Measurements from ENCODE around the gene PLA2G12A.
"Not testable (repeated sequence)": the region's sequence is repeated elsewhere in the genome, so short reads cannot be mapped to it uniquely, and the experiment has no call there.

PLA2G12A gene

DNA sequence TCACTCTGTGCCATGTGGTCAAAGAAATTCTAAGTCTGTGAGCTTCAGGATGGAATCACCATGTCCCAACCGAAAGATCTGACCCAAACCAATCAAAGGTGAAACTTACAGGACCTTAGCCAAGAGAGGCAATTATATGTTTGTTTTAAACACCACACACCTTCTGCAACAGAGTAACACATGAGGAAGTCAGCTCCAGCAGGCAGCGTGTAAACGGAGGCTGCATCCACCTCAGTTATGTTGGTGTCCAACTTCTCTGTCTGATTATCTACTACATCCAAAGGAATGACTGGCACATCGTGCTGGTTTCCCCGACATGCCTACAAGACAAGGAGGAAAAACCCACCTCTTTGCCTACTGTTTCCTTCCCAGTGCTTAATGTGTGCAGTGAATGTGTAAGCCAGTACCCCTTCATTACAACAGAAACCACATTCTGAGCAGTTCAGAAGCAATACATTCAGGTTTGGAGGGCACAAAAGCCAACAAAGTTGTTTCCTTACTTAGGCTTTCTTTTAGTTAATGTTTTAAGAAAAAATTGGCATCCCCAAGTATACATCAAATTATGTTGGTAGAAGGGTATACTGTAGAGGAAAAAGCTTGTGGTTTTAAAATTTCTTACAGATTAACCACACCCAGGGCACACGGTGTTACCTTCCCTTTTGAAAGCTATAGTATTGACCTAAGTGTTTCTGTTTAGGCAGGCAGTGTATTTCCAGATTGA is 39.0 kb downstream of the PLA2G12A start:
- peak; percentile 37 for DNase-seq (ENCODE audit: low read depth, low spot score)
- H3K4me3 ChIP-seq (ENCODE audit: low read length): no peak overlapping the region

DNA sequence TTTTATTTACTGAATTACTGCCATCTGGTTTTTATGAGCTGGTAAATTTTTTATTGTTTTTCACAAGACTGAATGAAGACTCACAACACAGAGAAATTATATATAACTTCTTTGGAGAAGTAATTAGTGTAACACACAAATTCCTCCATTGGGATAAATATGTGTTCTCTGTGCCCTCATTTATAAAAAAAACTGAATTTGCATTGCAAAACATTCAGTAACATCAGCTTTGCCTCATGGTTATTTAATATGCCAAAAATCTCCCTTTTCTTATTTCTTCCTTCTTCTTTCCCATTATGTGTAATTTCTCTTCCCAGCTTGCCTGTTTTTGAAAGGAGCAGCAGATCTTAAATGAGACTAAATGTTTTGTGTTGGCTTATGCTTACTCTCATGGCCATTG is 45.1 kb downstream of the PLA2G12A start:
- H3K4me3 ChIP-seq (ENCODE audit: low read length): no peak overlapping the region
- no peak for DNase-seq (ENCODE audit: low read depth, low spot score)

DNA sequence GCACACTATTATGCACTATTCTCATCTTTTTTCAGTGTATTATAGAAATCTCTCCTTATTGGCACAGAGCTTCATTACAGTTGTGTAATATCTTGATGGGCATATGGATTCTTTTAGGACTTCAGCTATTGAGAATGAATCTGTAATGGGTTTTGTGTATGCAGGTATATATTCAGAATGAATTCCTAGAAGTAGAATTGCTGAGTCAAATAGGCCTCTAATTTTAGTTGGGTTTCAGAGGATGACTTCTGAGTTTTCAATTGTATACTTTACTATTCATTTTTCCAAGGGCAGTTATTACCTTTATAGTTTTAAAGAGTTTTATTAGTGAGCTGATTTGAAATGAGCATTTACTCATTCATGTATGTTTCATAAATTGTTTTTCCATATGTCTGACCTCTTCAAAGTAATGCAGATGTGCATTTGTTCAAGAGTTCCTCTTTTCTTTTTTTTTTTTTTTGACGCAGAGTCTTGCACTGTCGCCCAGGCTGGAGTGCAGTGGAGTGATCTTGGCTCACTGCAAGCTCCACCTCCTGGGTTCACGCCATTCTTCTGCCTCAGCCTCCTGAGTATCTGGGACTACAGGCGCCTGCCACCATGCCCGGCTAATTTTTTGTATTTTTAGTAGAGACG is 46.1 kb downstream of the PLA2G12A start:
- H3K4me3 ChIP-seq (ENCODE audit: low read length): no peak overlapping the region
- no peak for DNase-seq (ENCODE audit: low read depth, low spot score)

DNA sequence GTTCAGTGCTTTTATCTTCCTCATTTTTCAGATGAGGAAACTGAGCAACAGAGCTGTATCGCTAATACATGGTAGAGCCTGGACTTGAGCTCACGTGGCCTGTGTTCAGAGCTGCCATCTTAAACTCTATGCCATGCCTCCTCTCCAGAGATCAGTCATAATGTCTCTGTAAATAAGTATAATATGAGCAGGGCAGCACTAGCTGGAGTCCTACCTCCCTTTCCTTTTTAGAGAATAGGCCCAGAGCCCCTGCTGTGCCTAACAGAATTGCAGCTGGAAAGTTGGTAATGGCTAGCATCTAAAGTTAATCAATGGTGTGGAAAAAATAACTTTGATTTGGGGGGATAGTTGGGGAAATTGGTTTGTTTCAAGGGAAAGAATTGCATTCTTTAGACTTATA is 47.0 kb downstream of the PLA2G12A start:
- no peak for DNase-seq (ENCODE audit: low read depth, low spot score)
- no peak overlapping the region for H3K4me3 ChIP-seq (ENCODE audit: low read length)

DNA sequence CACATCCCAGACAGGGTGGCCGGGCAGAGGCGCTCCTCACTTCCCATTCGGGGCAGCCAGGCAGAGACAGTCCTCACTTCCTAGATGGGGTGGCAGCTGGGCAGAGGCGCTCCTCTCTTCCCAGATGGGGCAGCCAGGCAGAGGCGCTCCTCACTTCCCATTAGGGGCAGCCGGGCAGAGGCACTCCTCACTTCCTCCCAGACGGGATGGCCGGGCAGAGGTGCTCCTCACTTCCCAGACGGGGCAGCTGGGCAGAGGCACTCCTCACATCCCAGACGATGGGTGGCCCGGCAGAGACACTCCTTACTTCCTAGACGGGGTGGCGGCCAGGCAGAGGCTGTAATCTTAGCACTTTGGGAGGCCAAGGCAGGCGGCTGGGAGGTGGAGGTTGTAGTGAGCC is 50.9 kb downstream of the PLA2G12A start:
- not testable (repeated sequence) for DNase-seq (ENCODE audit: low read depth, low spot score); H3K4me3 ChIP-seq (ENCODE audit: low read length)

DNA sequence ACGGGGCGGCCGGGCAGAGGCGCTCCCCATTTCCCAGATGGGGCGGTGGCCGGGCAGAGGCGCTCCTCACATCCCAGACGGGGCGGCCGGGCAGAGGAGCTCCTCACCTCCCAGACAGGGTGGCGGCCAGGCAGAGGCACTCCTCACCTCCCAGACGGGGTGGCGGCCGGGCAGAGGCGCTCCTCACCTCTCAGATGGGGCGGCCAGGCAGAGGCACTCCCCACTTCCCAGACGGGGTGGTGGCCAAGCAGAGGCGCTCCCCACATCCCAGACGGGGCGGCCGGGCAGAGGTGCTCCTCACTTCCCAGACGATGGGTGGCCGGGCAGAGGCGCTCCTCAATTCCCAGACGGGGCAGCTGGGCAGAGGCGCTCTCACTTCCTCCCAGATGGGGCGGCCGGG is 51.4 kb downstream of the PLA2G12A start:
- H3K4me3 ChIP-seq (ENCODE audit: low read length); DNase-seq (ENCODE audit: low read depth, low spot score): not testable (repeated sequence)

DNA sequence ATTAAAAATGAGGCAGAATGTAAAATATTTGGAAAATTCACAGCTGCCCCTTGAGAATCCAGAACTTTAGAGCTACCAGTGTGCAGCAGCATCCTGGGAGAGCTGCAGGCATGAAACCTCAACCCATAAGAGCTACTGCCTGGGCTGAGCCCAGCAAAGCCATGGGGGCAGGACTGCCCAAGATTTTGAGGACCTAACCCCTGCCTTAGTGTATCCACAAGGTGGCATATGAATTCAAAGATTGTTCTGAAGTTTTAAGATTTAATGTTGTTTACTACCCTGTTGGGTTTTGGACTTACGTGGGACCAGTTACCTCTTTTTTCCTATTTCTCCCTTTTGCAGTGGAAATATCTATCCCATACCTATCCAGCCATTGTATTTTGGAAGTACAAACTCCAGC is 53.0 kb downstream of the PLA2G12A start:
- H3K4me3 ChIP-seq (ENCODE audit: low read length): no peak overlapping the region

DNA sequence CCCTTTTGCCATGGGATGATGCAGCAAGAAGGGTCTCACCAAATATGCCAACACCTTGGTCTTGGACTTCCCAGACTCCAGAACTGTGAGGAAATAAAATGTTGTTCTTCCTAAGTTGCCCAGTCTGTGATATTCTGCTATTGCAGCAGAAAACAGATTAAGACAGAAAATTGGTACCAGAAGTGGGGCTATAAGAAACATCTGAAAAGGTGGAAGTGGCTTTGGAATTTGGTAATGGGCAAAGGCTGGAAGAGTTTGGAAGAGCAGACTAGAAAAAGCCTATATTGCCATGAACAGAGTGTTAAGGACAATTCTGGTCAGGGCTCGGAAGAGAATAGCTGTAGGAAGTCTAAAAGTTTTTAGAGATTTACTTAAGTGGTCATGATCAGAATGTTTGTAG is 54.0 kb downstream of the PLA2G12A start:
- no peak for DNase-seq (ENCODE audit: low read depth, low spot score)
- H3K4me3 ChIP-seq (ENCODE audit: low read length): no peak overlapping the region

More for the DNA sequence above, 53.0 kb downstream of the PLA2G12A start:
- DNase-seq (ENCODE audit: low read depth, low spot score): no peak

DNA sequence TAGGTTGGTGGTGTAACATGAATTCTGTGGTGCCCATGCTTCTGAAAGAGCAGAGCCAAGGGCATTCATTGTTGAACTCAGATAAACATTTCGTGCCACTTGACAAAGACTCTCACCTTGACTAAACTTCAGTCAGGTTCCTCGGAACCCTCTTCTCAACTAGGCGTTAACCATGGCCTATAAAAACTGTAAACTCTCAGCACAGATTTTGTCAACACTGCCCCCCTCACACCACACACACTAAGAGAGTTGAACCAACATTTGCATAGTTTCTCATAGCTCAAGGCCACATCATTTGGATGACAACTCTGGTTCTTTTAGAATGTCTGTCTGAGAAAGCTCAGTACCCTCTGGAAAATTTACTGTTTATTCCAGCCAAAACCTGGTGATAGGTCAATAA is 54.7 kb downstream of the PLA2G12A start:
- DNase-seq (ENCODE audit: low read depth, low spot score): no peak
- no peak overlapping the region for H3K4me3 ChIP-seq (ENCODE audit: low read length)

DNA sequence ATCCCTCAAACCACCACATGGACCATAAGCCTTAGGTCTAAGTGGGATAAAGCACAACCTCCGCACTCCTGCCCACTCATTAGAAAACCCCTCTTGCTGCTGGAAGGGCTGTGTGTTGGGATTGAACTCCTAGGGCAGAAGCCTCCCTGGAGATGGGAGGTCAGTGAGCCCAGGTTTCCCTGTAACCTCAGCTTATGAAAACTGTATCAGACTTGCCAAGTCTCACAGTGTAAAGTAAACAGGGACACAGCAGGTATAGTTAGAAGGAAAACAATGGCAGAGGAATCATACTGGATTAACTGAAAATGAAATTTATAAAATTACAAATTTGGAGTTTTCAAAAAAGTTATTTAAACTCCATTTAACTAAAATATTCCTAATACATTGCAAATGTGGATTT is 56.6 kb downstream of the PLA2G12A start:
- H3K4me3 ChIP-seq (ENCODE audit: low read length): no peak overlapping the region
- no peak for DNase-seq (ENCODE audit: low read depth, low spot score)

DNA sequence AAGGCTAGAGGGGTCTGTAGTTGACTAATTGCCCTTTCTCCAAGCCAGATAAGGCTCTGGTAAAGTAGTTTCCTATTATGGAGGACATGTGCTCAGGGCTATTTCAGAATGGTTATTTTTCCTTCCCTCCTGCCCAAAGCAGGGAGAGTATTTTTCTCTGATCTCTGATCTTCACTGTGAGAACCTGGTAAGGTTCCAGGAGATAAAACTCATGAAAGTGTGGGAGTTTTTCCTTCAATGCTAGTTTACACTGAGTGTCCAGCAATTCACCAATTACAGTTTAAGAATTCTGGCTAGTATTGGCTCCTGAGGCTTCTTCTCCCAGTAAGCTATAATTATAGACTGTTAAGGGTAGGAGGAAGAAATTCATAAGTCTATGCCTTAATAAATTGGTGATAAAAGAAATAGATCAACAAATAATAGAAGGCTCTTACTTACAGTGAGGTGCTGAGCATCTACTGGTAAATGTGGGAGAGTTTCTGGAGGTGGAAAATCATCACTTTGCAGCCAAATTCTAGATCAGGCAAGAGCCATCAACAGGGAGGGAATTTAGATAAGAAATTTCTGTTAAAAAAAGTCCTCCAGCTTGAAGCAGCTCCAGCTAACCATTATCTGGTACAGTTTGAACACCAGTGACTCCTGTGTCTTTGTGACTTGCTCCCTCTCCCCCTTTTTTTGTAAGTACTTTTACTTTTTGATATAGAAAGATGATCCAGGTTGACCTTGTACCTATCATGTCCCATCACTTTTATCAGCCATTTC is 57.5 kb downstream of the PLA2G12A start:
- no peak for DNase-seq (ENCODE audit: low read depth, low spot score)
- no peak overlapping the region for H3K4me3 ChIP-seq (ENCODE audit: low read length)

DNA sequence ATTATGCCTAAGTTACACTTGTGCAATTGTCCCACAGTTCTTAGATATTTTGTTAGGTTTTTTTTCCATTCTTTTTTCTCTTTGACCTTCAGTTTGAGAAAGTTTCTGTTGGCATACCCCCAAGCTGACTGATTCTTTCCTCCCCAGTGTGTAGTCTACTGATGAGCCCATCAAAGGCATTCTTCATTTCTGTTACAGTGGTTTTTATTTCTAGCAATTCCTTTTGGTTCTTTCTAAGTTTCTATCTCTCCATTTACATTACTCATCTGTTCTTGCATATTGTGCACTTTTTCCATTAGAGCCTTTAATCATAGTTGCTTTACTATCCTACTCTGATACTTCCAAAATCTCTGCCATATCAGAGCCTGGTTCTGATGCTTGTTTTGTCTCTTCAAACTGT is 58.5 kb downstream of the PLA2G12A start:
- H3K4me3 ChIP-seq (ENCODE audit: low read length): no peak overlapping the region
- DNase-seq (ENCODE audit: low read depth, low spot score): no peak

DNA sequence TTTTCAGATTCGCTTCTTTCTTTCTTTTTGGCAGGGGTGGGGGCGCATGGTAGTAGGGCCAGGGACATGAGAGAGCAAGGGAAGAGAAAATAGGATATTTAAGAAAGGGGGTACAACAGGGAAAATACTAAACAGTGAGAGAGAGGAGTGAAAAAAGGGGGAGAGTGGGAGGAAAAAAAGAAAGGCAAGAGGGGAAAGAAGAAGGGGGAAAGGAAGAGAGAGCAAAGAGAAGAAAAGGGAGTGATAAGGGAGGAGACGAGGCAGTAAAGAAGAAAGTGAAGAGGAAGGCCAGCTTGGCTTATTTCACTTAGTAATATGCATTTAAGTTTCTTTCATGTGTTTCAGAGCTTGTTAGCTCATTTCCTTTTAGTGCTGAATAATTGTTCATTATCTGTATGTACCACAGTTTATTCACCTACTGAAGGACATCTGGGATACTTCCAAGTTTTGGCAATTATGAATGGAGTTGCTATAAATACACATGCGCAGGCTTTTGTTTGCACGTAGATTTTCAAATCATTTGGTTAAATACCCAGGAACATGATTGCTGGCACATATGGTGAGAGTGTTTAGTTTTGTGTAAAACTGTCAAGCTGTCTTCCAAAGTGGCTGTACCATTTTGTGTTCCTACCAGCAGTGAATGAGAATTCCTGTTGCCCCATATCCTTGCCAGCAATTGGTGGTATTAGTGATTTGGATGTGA is 63.9 kb downstream of the PLA2G12A start:
- no peak for DNase-seq (ENCODE audit: low read depth, low spot score)
- no peak overlapping the region for H3K4me3 ChIP-seq (ENCODE audit: low read length)

DNA sequence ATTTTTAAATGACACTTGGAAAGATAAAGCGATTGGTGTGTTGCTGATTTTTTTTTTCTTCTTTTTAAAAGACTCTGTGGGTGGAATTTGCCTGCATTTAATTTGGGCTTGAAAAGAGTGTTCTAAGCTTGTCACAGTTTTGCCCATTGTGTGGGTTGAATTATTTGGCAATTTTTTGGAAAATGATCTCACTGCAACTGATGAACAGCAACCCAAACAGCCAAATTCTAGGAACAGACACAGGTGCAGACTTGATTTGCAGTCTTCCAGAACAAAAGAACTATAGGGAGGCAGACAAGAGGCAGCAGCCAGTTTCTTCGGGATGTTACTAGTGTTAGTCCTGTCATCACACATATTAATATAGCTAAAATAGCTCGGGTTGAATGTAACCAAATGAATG is 67.1 kb downstream of the PLA2G12A start:
- no peak for DNase-seq (ENCODE audit: low read depth, low spot score)

DNA sequence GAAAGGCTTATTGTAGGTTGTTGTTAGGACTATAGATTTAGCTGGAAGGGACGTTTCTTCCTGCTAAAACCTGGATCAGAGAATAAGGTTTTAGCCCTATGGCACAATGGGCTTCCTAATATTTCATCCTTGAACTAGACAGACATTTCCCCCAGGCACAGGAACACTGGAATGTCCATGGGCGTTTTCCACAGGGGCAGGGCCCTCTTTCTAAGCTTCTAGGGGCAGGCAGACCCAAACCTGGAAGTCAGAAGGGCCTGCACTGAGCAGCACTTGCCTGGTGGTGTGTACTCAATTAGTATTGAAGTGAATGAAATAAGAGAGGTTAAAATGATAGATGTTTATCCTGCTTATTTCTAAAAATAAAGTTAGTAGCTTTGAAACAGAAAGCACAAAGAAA is 67.8 kb downstream of the PLA2G12A start:
- DNase-seq (ENCODE audit: low read depth, low spot score): no peak
- H3K4me3 ChIP-seq (ENCODE audit: low read length): no peak overlapping the region

More for the DNA sequence above, 67.1 kb downstream of the PLA2G12A start:
- no peak overlapping the region for H3K4me3 ChIP-seq (ENCODE audit: low read length)

All from Jurkat, Clone E6-1 (cell line).